Amniotic stem cell (primary cell): ENCODE results near the gene MYO1C.
"Not testable (repeated sequence)": the region's sequence is repeated elsewhere in the genome, so short reads cannot be mapped to it uniquely, and the experiment has no call there.

ENCODE experiments used
- DNase-seq: peaks from one replicate; lab custom pipeline; 2025; lab: John Stamatoyannopoulos, UW

The MYO1C gene

GRCh38 chr17:1492249-1493206 is at the start of gene MYO1C:
Gene MYO1C (minus strand): TSS chr17:1492686. CDS start chr17:1492487, 199 bp downstream.
- no peak for DNase-seq

GRCh38 chr17:1541367-1541904 is 49.0 kb upstream of the MYO1C start:
- no peak for DNase-seq

GRCh38 chr17:1539811-1540210 is 47.3 kb upstream of the MYO1C start:
- DNase-seq, result no peak

GRCh38 chr17:1535737-1536136 is 43.3 kb upstream of the MYO1C start:
- DNase-seq, result no peak

- no peak for DNase-seq
Observed at GRCh38 chr17:1533661-1534325, 41.3 kb upstream of the MYO1C start.

GRCh38 chr17:1532836-1533602 is 40.5 kb upstream of the MYO1C start:
- no peak for DNase-seq

- no peak for DNase-seq
Observed at GRCh38 chr17:1529863-1530262, 37.4 kb upstream of the MYO1C start.

- not testable (repeated sequence) for DNase-seq
Observed at GRCh38 chr17:1526876-1527275, 34.4 kb upstream of the MYO1C start.

GRCh38 chr17:1522626-1523025 is 30.1 kb upstream of the MYO1C start:
- DNase-seq, result no peak

- DNase-seq, result no peak
Observed at GRCh38 chr17:1521086-1521640, 28.7 kb upstream of the MYO1C start.

GRCh38 chr17:1519678-1520077 is 27.2 kb upstream of the MYO1C start:
- no peak for DNase-seq

- DNase-seq, result no peak
Observed at GRCh38 chr17:1518410-1518809, 25.9 kb upstream of the MYO1C start.

- DNase-seq, result peak; percentile 97
Observed at GRCh38 chr17:1516388-1517161, 24.1 kb upstream of the MYO1C start, which contains the start of gene INPP5K. Gene INPP5K (minus strand): TSS chr17:1516612. CDS start chr17:1516499, 113 bp downstream.

GRCh38 chr17:1515640-1516387 is 23.3 kb upstream of the MYO1C start:
- peak; percentile 54 for DNase-seq

GRCh38 chr17:1512351-1512750 is 19.9 kb upstream of the MYO1C start:
- DNase-seq, result no peak

GRCh38 chr17:1511756-1512321 is 19.4 kb upstream of the MYO1C start:
- no peak for DNase-seq

GRCh38 chr17:1511290-1511689 is 18.8 kb upstream of the MYO1C start:
- DNase-seq, result no peak

GRCh38 chr17:1509290-1509881 is 16.9 kb upstream of the MYO1C start:
- DNase-seq, result no peak

- DNase-seq, result not testable (repeated sequence)
Observed at GRCh38 chr17:1508709-1509108, 16.2 kb upstream of the MYO1C start.
